Stimulated activated CD4-positive, alpha-beta T cell treated with anti-CD3 and anti-CD28 coated beads, Interleukin-4, amount 100 ng/mL, for 1 hour (primary cell): Measurements from ENCODE around the gene ZSCAN2.
"Not testable (repeated sequence)": the region's sequence is repeated elsewhere in the genome, so short reads cannot be mapped to it uniquely, and the experiment has no call there.

ENCODE experiments used
- DNase-seq: peaks from one replicate; pipeline ENCODE4 v3.0.0-alpha.2; 2020

ZSCAN2 gene

GRCh38 chr15:84600687-84601554 lies at the start of gene ZSCAN2:
TSS of gene ZSCAN2 (plus strand) at chr15:84601009. CDS start at chr15:84603928, 2,919 bp downstream.
- peak; percentile 94 for DNase-seq

- DNase-seq: not testable (repeated sequence)
These were observed 49.2 kb upstream of the ZSCAN2 start for GRCh38 chr15:84551624-84552023.

- DNase-seq: no peak
These were observed 47.9 kb upstream of the ZSCAN2 start for GRCh38 chr15:84552896-84553295.

- DNase-seq: not testable (repeated sequence)
These were observed 44.1 kb upstream of the ZSCAN2 start for GRCh38 chr15:84556690-84557089.

GRCh38 chr15:84568021-84568420 lies 32.8 kb upstream of the ZSCAN2 start:
- not testable (repeated sequence) for DNase-seq

GRCh38 chr15:84570164-84570735 lies 30.6 kb upstream of the ZSCAN2 start:
- peak; percentile 56 for DNase-seq

- DNase-seq: no peak
These were observed 28.6 kb upstream of the ZSCAN2 start for GRCh38 chr15:84572231-84572630.

- no peak for DNase-seq
These were observed 25.3 kb upstream of the ZSCAN2 start for GRCh38 chr15:84575493-84575892.

GRCh38 chr15:84577891-84578290 lies 22.9 kb upstream of the ZSCAN2 start:
- not testable (repeated sequence) for DNase-seq

GRCh38 chr15:84579261-84579721 lies 21.5 kb upstream of the ZSCAN2 start:
- not testable (repeated sequence) for DNase-seq

GRCh38 chr15:84581676-84582428 lies 19.0 kb upstream of the ZSCAN2 start:
- not testable (repeated sequence) for DNase-seq

- DNase-seq: no peak
These were observed 18.1 kb upstream of the ZSCAN2 start for GRCh38 chr15:84582583-84583157.

- not testable (repeated sequence) for DNase-seq
These were observed 16.9 kb upstream of the ZSCAN2 start for GRCh38 chr15:84583921-84584320.

GRCh38 chr15:84586696-84587095 lies 14.1 kb upstream of the ZSCAN2 start:
- DNase-seq: no peak

GRCh38 chr15:84588053-84588874 lies 12.5 kb upstream of the ZSCAN2 start:
- peak; percentile 83 for DNase-seq

GRCh38 chr15:84590406-84590805 lies 10.4 kb upstream of the ZSCAN2 start:
- DNase-seq: no peak

GRCh38 chr15:84591815-84592214 lies 9.0 kb upstream of the ZSCAN2 start:
- DNase-seq: no peak

GRCh38 chr15:84594617-84595290 lies 6.1 kb upstream of the ZSCAN2 start:
- DNase-seq: no peak

- no peak for DNase-seq
These were observed 5.1 kb upstream of the ZSCAN2 start for GRCh38 chr15:84595660-84596059.

GRCh38 chr15:84597296-84597695 lies 3.5 kb upstream of the ZSCAN2 start:
- no peak for DNase-seq

GRCh38 chr15:84598250-84598649 lies 2.6 kb upstream of the ZSCAN2 start:
- no peak for DNase-seq
